Fibroblast of skin of left quadriceps (primary cell): ENCODE results near the gene PRPF6.
"Not testable (repeated sequence)": the region's sequence is repeated elsewhere in the genome, so short reads cannot be mapped to it uniquely, and the experiment has no call there.

ENCODE experiments used
- DNase-seq, 2 experiments: peaks; one replicate each; pipeline ENCODE4 v3.0.0-alpha.2; 2013; ENCODE audit warnings: low read depth in 2 of 2

PRPF6 gene

DNA sequence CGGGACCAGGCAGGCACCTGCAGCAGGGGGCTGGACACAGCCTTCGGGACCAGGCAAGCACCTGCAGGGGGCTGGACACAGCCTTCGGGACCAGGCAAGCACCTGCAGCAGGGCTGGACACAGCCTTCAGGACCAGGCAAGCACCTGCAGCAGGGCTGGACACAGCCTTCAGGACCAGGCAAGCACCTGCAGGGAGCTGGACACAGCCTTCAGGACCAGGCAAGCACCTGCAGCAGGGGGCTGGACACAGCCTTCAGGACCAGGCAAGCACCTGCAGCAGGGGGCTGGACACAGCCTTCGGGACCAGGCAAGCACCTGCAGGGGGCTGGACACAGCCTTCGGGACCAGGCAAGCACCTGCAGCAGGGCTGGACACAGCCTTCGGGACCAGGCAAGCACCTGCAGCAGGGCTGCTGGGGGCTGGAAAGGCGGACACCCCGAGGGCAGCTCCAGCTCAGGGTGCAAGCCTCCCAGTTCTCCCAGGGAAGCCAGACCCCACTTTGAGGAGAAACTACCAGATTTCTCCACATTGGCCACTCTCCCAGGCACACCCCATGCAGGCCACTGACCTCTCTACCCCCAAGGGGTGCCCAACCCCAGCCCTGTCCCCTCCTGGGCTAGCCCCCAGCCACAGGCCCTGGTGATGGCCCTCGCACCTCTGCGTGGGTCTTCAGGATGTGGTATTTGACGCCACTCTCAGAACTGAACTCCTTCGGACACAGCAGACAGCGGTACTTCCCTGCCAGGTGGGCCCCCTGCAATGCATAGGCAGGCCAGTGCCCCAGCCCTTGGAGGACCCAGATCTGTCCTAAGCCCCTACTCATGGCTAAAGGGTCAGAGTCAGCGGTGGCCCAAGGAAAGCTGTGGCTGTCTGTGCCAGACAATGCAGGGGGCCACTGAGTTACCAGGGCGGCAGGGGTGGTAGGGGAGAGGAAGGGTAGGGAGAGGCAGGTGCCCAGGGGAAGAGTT lies 20.0 kb upstream of the PRPF6 start:
- not testable (repeated sequence) for DNase-seq

DNA sequence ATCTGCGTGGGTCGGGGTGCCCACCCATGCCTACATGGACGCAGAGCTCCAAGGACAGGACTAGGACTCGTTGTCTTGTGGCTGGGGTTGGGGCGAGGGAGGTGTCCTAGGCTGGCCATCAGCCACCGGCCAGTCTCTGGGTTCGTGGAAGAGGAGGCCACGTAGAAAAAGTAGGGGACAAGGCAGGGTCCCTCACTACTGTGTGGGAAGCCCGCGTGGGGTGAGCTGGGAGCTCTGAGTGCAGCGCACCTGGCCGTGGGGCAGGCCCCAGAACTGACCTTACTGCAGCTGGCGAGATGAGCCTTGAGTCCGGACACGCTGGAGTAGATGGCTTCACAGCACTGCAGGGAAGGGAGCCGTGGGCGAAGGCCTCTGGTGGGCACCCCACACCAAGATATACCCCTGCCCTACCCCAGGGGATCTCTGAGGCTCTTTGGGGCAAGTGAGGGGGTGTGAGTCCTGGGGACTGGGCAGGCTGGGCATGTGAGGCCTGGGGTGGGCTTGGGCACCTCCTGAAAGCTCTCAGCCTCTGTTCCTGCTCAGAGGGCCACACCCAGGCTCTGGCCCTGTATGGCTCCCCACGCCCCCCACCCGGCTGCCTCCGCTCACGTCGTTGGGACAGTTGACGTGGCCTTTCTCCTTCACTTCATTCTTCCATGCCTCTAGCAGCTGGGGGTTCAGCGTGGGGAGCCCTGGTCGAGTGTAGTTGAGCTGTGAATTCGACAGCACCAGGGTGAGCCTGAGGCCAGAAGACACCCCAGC lies 19.1 kb upstream of the PRPF6 start:
- DNase-seq, result no peak

DNA sequence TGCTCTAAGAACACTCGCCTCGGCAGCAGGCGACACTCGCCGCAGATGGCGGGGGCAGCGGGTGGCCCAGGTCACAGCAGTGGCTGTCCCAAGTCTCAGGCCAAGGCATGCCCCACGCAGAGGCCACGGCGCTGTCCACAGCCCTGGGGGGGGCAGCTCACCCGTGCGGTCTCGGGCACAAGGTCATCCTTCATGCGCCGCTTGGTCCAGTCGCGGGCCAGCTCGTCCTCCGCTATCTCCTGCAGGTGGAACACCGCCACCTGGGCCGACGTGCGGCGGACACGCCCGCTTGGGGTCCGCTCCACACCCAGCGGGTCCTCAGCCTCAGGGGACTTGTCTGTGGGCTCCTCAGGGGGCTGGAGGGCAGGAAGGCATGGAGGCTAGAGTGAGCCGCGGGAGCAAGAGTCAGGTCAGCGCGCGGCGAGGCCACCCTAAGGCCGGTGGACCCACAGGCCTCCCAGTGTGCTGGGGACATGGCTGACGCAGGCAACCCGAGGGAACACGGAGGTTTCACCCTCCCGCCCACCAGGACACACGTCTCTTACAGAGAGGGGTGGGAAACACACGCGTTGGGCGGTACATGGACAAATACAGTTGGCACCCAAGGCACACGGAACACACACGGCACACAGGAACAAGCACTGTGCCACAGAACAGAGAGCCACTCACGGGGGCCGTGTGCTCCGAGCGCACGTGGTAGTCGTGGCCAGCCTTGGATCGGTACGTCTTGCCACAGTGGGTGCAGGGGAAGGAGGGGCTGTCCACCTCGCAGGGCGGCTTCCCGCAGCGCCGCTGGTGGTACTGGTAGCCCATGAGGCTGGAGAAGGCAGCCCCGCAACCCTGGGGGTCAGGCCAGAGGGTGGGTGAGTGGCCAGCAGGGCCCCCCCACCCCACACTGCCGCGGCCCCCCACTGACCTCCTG lies 18.2 kb upstream of the PRPF6 start:
- DNase-seq, result no peak

DNA sequence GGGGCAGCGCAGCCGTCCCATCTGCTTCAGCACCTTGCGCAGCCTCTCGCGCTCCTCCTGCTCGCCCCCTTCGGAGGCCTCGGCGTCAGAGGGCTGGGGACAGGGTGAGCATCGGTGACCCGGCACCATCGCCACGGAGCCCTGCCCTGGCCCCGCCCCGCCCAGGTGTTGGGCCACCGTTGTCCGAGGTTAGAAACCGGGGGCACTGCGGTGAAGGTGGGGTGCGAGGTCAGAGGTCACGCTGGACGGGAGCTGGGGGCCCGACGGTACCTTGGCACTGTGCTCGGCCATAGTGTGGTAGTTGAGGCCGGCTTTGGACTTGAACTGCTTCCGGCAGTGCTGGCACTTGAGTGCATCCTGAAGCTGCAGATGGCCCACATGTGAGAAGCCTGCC lies 17.6 kb upstream of the PRPF6 start:
- no peak for DNase-seq

DNA sequence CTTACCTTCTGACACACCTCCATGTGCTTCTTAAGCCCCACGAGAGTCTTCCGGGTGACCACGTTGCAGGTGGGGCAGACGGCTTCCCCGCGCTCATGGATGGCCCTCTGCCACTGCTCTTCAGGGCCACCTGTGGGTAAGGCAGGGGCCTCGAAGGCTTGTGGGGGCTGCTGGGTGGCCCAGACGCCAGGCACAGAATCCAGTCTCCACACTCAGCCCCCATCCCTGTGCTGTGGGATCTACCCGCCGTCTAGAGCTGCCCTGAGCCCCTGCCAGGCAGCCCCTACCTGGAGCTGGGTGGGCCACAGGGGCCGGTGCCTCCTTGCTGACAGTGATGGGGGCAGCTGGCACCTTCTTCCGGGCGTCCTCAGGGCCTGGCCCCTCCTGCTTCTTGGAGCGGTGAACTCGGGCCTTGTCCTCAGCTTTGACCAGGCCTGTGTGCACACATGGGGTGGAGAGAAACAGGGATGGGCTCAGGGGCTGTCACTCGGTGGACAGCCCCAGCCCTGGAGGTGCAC lies 17.1 kb upstream of the PRPF6 start:
- DNase-seq, result no peak

DNA sequence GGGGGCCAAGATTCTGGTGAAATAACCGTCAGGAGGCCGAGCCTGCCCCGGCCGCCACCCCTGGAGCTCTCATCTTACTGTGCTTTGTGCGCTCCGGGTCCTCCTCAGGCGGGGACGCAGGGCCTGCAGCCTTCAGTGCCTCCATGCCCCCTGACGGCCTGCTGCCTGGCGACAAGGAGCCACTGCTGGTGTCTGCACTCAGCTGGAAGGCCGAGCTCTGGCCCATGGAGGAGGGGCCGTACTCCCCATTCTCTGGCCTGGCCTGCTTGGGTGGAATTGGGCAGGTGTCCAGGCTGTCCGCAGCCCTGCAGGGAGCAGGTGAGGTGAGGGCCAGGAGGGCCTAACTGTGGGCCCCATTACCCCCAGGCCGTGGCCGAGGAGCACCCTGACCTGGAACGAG lies 16.5 kb upstream of the PRPF6 start:
- DNase-seq, result no peak

DNA sequence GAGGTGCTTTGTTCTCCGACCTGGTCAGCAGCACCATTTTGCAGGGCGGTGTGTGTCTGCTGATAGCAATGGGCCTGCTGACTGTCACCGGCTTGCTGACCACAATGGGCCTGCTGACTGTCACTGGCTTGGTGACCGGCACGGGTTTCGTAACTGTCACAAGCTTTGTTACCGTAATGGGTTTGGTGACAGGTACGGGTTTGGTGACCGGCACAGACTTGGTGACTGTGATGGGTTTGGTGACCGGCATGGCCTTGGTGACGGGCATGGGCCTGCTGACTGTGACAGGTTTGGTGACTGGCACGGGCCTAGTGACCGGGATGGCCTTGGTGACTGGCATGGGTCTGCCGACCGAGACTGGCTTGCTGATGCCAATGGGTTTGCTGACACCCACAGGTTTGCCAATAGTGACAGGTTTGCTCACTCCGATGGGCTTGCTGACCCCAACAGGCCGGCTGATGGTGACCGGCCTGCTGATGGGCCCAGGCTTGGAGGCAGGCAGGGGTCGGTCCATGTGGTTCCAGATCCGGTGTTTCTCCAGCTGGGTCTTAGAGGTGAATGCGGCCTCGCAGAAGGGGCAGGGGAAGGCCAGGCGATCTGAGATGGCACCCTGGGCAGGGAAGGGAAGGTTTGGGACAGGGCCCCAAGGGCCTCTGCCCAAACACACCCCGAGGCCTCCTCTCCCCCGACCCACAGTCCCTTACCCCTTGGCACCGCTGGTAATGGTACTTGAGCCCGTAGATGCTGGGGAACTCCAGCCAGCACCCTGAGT lies 14.6 kb upstream of the PRPF6 start:
- DNase-seq, result no peak

DNA sequence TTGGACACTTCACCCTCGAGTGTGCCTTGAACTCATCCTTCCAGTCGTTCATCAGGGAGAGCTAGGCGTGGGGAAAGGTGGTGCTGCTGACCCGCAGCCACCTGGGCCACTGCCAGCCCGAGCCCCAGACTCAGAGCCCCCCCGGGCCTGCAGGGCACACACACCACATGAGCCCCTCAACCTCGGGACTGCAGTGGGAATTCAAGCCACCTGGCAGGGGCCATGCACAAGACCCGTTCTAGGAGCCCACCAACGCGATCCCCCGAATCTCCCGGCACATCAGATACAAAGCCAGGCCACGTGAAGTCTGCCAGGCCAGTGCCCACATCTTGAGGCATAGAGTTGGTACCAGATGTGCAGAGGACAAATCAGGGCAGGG lies 14.0 kb upstream of the PRPF6 start:
- no peak for DNase-seq

DNA sequence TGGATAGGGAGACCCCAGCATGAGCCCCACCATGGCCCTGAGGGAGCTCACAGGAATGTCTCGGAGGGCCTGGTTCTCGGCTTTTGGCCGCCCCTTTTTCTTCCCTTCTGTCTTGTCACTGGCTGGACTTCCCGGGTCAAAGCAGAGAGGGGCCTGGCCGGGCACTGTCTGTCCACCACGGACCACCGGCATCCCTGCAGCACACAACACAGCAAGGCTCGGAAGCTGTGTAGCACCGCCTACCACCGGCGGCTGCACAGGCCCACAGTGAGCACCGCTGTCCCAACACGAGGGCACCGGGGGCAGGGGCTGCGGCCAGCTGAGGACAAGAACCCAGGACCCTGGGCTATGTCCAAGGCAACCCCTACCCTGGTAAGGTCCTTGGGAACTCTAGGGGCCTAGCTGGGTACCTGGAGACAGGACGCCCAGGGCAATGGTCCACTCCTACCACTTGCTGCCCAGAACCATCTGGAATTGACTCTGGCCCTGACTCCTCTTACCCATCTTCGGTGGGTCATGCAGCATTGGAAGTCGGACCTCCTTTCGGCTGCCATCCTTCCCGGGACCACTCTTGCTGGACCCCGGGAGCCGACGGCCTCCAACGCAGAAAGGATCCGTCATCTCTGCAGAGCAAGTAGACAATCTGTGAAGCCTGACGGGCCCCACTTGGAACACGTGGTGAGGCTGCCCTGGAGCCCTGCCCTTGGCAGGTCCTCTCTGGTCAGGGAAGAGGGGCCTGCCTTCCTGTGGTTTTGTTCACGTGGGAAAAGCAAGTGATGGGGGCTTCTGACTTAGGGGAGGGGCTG lies 13.4 kb upstream of the PRPF6 start:
- DNase-seq, result no peak

DNA sequence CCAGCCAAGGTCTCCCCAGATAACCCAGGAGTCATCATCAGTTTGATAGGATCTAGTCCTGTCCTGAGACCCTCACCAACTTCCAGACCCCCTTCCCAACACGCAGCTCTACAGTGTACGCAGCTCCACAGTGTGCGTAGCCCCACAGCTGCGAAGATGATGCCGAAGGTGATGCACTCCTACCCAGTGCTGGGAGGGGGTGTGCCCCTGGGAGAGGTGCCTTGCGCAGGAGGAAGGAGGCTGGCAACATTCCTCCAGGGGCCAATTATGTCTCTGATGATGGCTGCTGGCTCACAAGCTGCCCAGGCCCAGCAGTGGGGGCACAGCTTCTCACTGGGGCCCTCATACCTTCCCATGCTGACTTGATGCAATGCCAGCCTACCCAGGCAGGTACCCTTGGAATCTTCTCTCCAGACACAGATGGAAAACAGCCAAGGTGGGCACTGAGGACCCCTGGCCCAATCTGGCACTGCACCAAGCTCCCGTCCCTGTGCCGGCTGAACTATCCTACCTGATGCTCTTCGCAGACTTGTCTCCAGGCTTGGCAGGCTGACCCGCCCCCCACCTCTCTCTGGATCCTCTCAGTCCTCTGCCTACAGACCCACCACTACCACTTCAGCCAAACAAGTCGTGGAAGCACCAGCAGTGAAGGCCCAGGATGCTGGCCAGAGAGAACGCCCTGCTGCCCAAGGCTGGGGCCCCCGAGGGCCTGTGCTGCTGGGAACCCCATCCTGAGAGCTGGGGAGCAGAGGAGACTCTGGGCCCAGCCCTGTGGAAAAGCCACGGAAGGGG lies 12.6 kb upstream of the PRPF6 start:
- no peak for DNase-seq

DNA sequence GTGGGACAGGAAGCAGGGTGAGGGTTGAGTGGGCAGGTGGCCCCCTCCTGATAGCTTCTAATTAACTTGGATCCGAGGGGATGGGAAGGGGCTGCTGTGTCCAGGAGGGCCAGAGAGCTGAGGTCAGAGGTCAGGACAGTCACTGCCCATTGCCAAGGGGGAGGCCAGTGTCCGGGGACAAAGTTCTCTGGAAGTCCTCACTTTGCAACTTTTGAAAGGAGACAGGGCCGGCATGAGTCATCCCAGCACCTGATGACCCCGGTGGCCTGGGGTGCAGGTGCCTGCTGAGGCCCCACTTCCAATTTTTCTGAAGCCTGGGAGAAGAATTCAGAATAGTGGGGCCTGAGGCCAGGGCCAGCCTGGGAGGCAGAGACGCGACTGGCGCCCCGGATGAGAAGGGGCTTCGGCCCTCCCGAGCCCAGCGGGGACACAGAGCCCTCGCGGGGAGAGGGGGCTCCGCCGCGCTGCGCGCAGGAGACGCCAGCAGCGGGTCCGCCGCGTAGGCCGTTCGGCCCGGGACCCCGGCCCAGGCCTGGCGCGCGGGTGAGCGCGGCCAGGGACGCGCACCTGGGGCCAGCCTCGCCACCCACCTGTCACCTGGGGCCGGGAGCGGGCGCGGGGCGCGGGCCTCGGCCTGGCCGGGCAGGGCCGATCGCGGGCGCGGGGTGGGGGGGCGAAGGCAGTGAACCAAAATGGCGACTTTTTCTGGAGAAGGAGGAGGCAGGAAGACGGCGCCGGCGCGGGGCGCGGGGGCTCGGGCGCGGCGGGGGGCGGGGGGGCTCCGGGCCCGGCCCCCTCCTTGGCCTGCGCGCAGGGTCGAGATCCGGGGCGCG lies 11.8 kb upstream of the PRPF6 start:
- no peak for DNase-seq

DNA sequence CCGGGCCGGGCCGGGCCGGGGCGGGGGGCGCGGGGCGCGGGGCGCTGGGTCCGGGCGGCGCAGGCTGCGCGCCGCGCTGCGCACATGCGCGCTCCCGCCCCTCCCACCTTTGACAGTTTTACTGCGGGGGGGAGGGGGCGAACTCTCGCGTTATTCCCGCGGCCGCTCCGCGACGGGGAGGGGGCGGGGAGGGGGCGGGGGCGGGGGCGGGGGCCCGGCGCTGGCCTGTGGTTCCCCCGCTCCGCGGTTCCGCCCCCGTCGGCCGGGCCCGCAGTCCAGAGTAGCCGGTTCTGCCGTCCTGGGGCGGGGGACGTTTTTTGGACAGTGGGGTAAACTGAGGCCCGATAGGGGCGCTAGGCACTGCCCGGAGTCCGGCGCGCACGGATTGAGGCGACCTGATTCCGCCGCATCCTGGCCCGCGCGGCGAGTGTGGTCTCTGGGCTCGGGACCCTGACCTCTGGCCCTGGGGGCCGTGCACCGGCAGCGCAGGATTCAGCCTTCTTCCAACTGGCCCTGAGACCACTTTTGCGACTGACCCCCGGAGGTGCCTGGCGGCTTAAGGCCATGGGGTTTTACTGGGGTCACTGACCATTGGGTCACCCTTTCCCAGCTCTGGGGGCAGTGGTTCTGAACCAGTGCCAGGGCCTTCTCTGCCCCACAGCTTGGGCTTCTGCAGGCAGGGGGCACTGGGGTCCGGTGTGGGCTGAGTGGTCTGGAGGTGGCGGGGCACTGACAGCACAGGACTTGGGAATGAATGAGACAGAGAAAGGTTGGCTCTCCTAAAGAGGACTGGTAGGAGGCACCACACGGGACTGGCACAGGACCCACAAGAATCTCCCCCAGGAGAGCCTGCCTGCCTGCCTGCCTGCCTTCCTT lies 10.9 kb upstream of the PRPF6 start, which contains the start of gene ZNF512B:
Gene ZNF512B (minus strand): TSS at position 93 of the 876 bp plus-strand sequence. CDS start 1,980 bp downstream, outside the sequence.
- DNase-seq, result peak in 1 of 2 experiments; percentile 42

DNA sequence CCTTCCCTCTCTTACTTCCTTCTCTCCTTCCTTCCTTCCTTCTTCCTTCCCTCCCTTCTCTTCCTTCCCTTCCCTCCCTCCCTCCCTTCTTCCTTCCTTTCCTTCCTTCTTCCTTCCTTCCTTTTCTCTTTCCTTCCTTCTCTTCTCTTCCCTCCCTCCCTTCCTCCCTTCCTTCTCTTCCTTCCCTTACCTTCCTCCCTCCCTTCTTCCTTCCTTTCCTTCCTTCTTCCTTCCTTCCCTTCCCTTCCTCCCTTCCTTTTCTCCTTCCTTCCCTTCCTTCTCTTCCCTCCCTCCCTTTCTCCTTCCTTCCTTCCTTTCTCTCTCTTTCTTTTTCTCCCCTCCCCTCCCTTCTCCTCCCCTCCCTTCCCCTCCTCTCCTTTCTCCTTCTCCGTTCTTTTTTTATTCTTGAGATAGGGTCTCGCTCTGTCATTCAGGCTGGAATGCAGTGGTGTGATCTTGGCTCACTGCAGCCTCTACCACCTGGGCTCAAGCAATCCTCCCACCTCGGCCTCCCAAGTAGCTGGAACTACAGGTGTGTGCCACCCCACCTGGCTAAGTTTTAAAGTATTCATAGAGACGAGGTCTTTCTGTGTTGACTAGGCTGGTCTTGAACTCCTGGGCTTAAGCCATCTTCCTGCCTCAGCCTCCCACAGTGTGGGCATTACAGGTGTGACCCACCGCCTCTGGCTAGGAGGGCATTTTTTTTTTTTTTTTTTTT lies 10.1 kb upstream of the PRPF6 start:
- no peak for DNase-seq

DNA sequence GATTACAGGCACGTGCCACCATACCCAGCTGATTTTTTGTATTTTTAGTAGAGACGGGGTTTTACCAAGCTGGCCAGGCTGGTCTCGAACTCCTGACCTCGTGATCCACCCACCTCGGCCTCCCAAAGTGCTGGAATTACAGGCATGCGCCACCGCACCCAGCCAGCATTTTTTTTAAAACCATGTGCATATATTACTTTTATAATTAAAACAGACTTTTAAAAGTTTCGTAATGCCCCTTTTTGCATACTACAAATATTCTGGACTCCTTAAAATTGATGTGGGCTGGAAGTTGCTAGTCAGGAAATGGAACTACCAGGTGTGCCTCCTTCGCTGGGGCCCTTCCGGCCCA lies 9.0 kb upstream of the PRPF6 start:
- DNase-seq, result not testable (repeated sequence)

DNA sequence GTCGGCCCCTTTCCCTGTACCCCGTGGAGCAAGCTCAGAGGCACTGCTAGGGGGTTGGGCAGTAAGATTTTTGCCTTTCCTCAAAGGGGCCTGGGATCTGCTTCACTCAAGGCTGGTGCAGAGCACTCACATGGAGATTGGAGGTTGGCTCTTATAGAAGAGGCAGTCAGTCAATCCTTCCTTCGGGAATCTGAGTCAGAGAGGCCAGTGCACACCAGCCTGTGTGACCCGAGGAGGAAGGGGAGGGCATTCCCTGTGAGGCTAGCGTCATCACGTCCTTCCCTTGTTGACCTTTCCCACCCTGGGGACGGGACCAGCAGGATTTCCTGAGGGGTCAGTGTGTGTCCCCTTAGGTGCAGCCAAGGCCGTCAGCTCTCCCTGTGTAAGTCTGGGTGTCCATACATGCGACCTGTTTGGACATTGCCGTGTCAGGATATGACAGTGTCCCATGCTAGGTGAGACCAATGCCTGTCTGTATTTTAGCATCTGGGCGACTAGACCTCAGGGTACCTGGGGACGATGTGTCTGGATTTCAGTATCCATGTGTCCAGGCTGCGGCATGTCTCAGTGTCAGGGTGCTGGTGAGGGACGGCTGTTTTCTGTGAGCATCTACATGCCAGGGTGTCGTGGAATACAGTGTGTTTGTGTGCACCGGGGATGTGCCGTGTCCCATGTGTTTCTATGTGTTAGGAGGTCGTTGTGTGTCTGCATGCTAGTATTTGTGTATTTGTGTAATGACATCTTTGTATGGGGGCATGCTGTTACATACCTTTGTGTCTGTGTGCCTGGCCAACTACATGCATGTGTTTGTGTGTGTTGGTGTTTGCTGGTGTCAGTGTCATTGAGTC lies 8.4 kb upstream of the PRPF6 start:
- DNase-seq, result no peak

DNA sequence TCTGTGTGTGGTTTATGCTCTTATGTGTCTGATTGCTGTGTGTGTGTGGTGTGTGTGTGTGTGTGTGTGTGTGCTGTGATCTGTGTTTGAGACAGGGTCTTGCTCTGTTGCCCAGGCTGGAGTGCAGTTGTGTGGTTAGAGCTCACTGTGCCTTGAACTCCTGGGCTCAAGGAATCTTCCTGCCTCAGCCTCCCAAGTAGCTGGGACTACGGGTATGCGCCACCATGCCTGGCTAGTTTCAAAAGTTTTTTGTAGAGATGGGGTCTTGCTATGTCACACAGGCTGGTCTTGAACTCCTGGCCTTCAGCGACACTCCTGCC lies 7.8 kb upstream of the PRPF6 start:
- no peak for DNase-seq
